ENCODE data around the gene IGFBPL1. TPM values are rescaled to one million over a fixed set of nuclear protein-coding genes. Genes with fewer than 3 reads are reported as not detected.

The IGFBPL1 gene
- total RNA-seq, 2 donors from 2014 or later, result 2.3 to 3.3 TPM

DNA sequence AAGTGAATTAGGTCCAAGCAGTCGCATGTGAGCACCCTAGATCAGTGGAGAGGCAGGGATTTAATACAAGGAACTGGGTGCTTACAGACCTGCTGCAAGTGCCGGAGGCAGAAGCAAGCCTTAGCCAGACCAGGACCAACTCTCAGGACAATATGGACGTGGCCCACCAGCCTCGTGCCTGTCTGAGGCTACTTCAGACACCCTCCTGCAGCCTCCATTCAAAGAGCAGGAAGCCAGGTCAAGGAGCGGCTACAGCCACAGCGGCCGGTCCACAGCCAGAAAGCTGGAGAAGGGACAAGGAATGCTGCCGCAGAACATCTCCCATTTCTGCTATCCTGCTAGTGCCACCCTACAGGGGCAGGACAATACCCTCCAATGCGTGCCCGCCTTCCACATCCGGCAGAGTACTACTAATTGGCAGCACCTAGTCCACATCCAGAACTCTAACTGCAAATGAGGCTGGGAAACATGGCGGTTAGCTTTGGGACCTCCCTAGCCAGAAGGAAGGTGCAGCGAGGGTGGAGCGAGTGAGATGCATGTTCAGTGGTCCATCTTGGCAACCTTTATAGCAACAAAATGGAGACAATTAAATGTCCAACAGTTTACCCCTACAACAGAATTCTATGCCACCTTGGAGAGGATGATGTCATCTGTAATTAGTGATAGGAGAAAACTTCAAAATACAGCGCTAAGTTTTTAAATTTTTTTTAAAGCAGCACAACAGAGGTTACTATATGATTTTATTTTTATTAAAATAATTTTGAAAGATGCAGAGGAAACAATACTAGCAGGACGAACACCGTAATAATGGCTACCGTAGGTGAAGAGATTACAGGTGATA, 32.8 kb downstream of the IGFBPL1 start:
- Histone ChIP-seq H3K4me3 (no peak overlapping the region), H3K36me3 (replicated peaks in 1 of 2; ENCODE audit: insufficient read depth in 1 of 2, low read depth in 2 of 2) (peaks cover 0 to 5% of the 10 kb centered on the region in 2 donors), H3K4me1 (peaks cover 33% of the 10 kb centered on the region), H3K27me3 (no peaks in the 10 kb centered on the region), H3K27ac (peak overlapping the region in 1 of 4 donors; percentile 68), H3K9me3 (no peaks in the 10 kb centered on the region)
- intact Hi-C loops (cut with DNase I), result no loop called here
- TF ChIP-seq CTCF (IDR thresholded peaks at IDR 0.05) (no peak), POLR2A (IDR thresholded peaks at IDR 0.05) (no peak)
- DNase-seq, result no peak
- ATAC-seq, result no peak
- WGBS, 2 donors, result 71 to 83% methylated on average over 11 to 16 of the region's 18 CpGs

- intact Hi-C loops (cut with DNase I), result no loop called here
- no peaks in the 10 kb centered on the region for H3K9me3 ChIP-seq
- no peaks in the 10 kb centered on the region for H3K27me3 ChIP-seq
- no peak for DNase-seq
- H3K4me1 ChIP-seq, result peaks cover 38% of the 10 kb centered on the region
- no peaks in the 10 kb centered on the region for H3K36me3 ChIP-seq (replicated peaks in 1 of 2; ENCODE audit: insufficient read depth in 1 of 2, low read depth in 2 of 2)
- H3K4me3 ChIP-seq, result no peak overlapping the region
- no peak overlapping the region for H3K27ac ChIP-seq
- 24 to 36% methylated on average over 5 of the region's 5 CpGs for WGBS, 2 donors
- TF ChIP-seq POLR2A (IDR thresholded peaks at IDR 0.05), result no peak
- no peak for TF ChIP-seq CTCF (IDR thresholded peaks at IDR 0.05)
- no peak for ATAC-seq
These were observed 33.4 kb downstream of the IGFBPL1 start for GRCh38 chr9:38390851-38391250.

DNA sequence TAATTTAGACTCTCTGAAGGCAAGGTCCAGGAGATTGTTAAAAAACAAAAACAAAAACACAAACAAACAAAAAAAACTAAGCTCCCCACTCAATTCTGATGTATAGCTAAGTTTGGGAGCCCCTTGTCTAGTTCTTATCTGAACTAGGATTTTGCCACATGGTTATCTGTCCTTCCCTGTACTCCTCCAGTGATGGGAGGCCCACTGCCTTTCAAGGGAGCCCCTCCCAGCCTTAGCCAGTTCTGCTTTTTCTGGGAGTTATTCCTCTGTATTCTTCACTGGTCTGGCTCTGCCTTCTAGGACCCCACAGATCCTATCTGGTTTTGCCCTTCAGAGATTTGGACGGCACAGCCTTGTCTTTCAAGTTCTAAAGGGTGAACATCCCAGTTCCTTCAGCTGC, 33.8 kb downstream of the IGFBPL1 start:
- H3K4me3 ChIP-seq, result no peak overlapping the region
- no peaks in the 10 kb centered on the region for H3K9me3 ChIP-seq
- no peak for DNase-seq
- TF ChIP-seq POLR2A (IDR thresholded peaks at IDR 0.05) (no peak), CTCF (IDR thresholded peaks at IDR 0.05) (no peak)
- no peak overlapping the region for H3K27ac ChIP-seq
- H3K36me3 ChIP-seq (replicated peaks in 1 of 2; ENCODE audit: insufficient read depth in 1 of 2, low read depth in 2 of 2), result no peaks in the 10 kb centered on the region
- no peaks in the 10 kb centered on the region for H3K27me3 ChIP-seq
- ATAC-seq, result no peak
- peaks cover 38% of the 10 kb centered on the region for H3K4me1 ChIP-seq
- intact Hi-C loops (cut with DNase I), result no loop called here
- WGBS, 2 donors, result 50 to 58% methylated on average over 1 of the region's 1 CpG

DNA sequence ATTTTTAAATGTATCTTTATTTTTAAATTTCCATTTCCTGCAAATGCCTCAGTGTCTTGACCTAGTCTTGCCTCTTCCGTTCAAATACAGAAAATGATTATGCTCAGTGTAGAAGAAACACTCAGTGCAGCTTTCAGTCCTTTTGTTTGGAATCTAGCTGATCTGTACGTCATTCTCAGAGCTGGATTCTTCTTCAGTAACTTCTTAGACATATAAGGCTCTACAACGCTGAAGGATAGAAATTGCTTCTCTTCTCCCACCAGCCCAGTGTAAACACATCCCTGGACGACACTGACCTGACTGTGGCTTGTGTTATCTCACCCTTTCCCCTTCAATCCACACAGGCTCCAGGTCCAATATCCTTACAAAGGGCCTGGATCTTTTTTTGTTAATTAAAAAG, 34.9 kb downstream of the IGFBPL1 start:
- H3K36me3 ChIP-seq (replicated peaks in 1 of 2; ENCODE audit: insufficient read depth in 1 of 2, low read depth in 2 of 2), result no peaks in the 10 kb centered on the region
- no peak for TF ChIP-seq CTCF (IDR thresholded peaks at IDR 0.05)
- no peak for TF ChIP-seq POLR2A (IDR thresholded peaks at IDR 0.05)

More for the DNA sequence above, 34.9 kb downstream of the IGFBPL1 start:
- intact Hi-C loops (cut with DNase I), result no loop called here
- Histone ChIP-seq H3K9me3 (peaks cover 0 to 6% (median 0%) of the 10 kb centered on the region in 3 donors), H3K4me3 (no peak overlapping the region), H3K27ac (no peak overlapping the region), H3K27me3 (no peaks in the 10 kb centered on the region), H3K4me1 (peaks cover 37% of the 10 kb centered on the region)
- ATAC-seq (no peak), DNase-seq (no peak)
- 61 to 62% methylated on average over 4 of the region's 4 CpGs for WGBS, 2 donors
